CD4-positive, alpha-beta T cell treated with Interleukin-12 subunit alpha and Interleukin-12 subunit beta, for 1 hour (primary cell): ENCODE data around the gene ARIH1.
"Not testable (repeated sequence)": the region's sequence is repeated elsewhere in the genome, so short reads cannot be mapped to it uniquely, and the experiment has no call there.

Experiments used
- DNase-seq: peaks from one replicate; pipeline ENCODE4 v3.0.0-alpha.2; 2020

The ARIH1 gene

GRCh38 chr15:72614810-72615532 is 140.8 kb downstream of the ARIH1 start:
- DNase-seq = no peak

- DNase-seq = peak; percentile 13
These were observed 141.6 kb downstream of the ARIH1 start for GRCh38 chr15:72615533-72616233.

- DNase-seq = no peak
These were observed 142.5 kb downstream of the ARIH1 start for GRCh38 chr15:72616491-72617210.

GRCh38 chr15:72623854-72624253 is 149.7 kb downstream of the ARIH1 start:
- not testable (repeated sequence) for DNase-seq

GRCh38 chr15:72626153-72626552 is 152.0 kb downstream of the ARIH1 start:
- DNase-seq = not testable (repeated sequence)

GRCh38 chr15:72628249-72629067 is 154.3 kb downstream of the ARIH1 start:
- not testable (repeated sequence) for DNase-seq

GRCh38 chr15:72629068-72629570 is 155.0 kb downstream of the ARIH1 start:
- DNase-seq = not testable (repeated sequence)

- peak; percentile 60 for DNase-seq
These were observed 162.6 kb downstream of the ARIH1 start for GRCh38 chr15:72636519-72637282.

GRCh38 chr15:72639759-72640483 is 165.8 kb downstream of the ARIH1 start:
- not testable (repeated sequence) for DNase-seq

GRCh38 chr15:72642271-72642670 is 168.1 kb downstream of the ARIH1 start:
- not testable (repeated sequence) for DNase-seq

- DNase-seq = not testable (repeated sequence)
These were observed 174.6 kb downstream of the ARIH1 start for GRCh38 chr15:72648631-72649253.
